OCI-LY7 (cell line): ENCODE measurements around the gene CCRL2. TPM values are rescaled to one million over a fixed set of nuclear protein-coding genes. Genes with fewer than 3 reads are reported as not detected.
A peak's percentile ranks its signal among the peaks of the same experiment; 100 is the strongest.

Source experiments
- BruUV-seq: library from RNA; stranded (reverse); fragments of 400-500 nt; replicated peaks from 2 replicates; lab custom pipeline; 2021; lab: Mats Ljungman, UMichigan
- CTCF ChIA-PET: fragments of 300-600 bp; sonication (Branson Sonifier 250); formaldehyde crosslinking; loops from one replicate; lab custom pipeline; 2022; ENCODE audit warnings: antibody characterized with exemption; ENCODE audit not compliant: unreplicated experiment; lab: Charles Lee
- POLR2A ChIA-PET: fragments of 300-600 bp; sonication (Branson Sonifier 250); formaldehyde crosslinking; loops from one replicate; lab custom pipeline; 2022; ENCODE audit warnings: antibody characterized with exemption; lab: Charles Lee
- DNase-seq: peaks from one replicate; pipeline ENCODE4 v3.0.0-alpha.2; 2015; ENCODE audit warnings: low spot score
- H2AFZ ChIP-seq: fragments of 200-600 bp; sonication (generic), shearing (Covaris generic); 2 replicates; pipeline ENCODE4 v1.6.1; 2014; ENCODE audit warnings: mild to moderate bottlenecking, antibody characterized with exemption, low read length, moderate library complexity
- H3K27ac ChIP-seq: fragments of 200-600 bp; sonication (generic); 2 replicates; pipeline ENCODE4 v1.5.1; 2014; ENCODE audit warnings: mixed run types, low read depth, mild to moderate bottlenecking, moderate library complexity, low read length, inconsistent platforms; ENCODE audit not compliant: poor library complexity, severe bottlenecking
- H3K36me3 ChIP-seq: fragments of 200-600 bp; sonication (generic); 2 replicates; pipeline ENCODE4 v1.6.1; 2014; ENCODE audit warnings: mild to moderate bottlenecking, antibody characterized with exemption, low read length, moderate library complexity, mixed read lengths; ENCODE audit not compliant: insufficient read depth
- H3K4me1 ChIP-seq: fragments of 200-600 bp; sonication (generic); 2 replicates; pipeline ENCODE4 v1.5.1; 2014; ENCODE audit warnings: mild to moderate bottlenecking, low read length; ENCODE audit not compliant: insufficient read depth, poor library complexity, severe bottlenecking
- H3K4me2 ChIP-seq: fragments of 200-600 bp; sonication (generic); 2 replicates; pipeline ENCODE4 v1.6.1; 2014; ENCODE audit warnings: mild to moderate bottlenecking, low read length
- H3K4me3 ChIP-seq: fragments of 200-600 bp; sonication (generic); 2 replicates; pipeline ENCODE4 v1.5.1; 2014; ENCODE audit warnings: mild to moderate bottlenecking, low read depth, low read length; ENCODE audit not compliant: poor library complexity, severe bottlenecking
- H3K79me2 ChIP-seq: fragments of 200-600 bp; sonication (generic); 2 replicates; pipeline ENCODE4 v1.6.1; 2016; ENCODE audit warnings: low read depth, mild to moderate bottlenecking, low read length, moderate library complexity, mixed read lengths; ENCODE audit not compliant: insufficient read depth
- H3K9me2 ChIP-seq: fragments of 200-600 bp; sonication (generic); 2 replicates; pipeline ENCODE4 v1.6.1; 2016; ENCODE audit warnings: mild to moderate bottlenecking, low read length, mixed read lengths; ENCODE audit not compliant: insufficient read depth
- H3K9me3 ChIP-seq: fragments of 200-600 bp; sonication (generic); 2 replicates; pipeline ENCODE4 v1.6.1; 2014; ENCODE audit warnings: mild to moderate bottlenecking, mixed run types, low read length, mixed read lengths
- H4K20me1 ChIP-seq: fragments of 200-600 bp; sonication (generic); 2 replicates; pipeline ENCODE4 v1.6.1; 2014; ENCODE audit warnings: mild to moderate bottlenecking, antibody characterized with exemption, low read length, moderate library complexity, mixed read lengths; ENCODE audit not compliant: insufficient read depth
- CTCF ChIP-seq: fragments of 200-600 bp; sonication (generic); conservative IDR thresholded peaks from 2 replicates; pipeline ENCODE4 v1.5.1; 2014; ENCODE audit warnings: mild to moderate bottlenecking, antibody characterized with exemption, low read length, moderate library complexity, mixed read lengths
- EZH2phosphoT487 ChIP-seq: fragments of 200-600 bp; sonication (generic); IDR thresholded peaks from 2 replicates; pipeline ENCODE4 v1.6.1; 2018; ENCODE audit warnings: low read depth, borderline replicate concordance, mild to moderate bottlenecking, mixed run types, antibody characterized with exemption, low read length, moderate library complexity, mixed read lengths
- intact Hi-C: fragments of 100-400 bp; cut with micrococcal nuclease; formaldehyde crosslinking; loops from one replicate; pipeline ENCODE4 v1.10.0; 2022; ENCODE audit not compliant: unreplicated experiment
- total RNA-seq, 2 experiments: library from RNA; depleted of rRNA in 1 of 2; stranded (reverse); fragments of >200 nt in 1 of 2; shearing (Covaris generic) in 1 of 2; gene quantifications; 2 replicates each; pipeline ENCODE4 v1.2.3, GENCODE V29; 2014 to 2022

CCRL2 gene
- total RNA-seq, 2 experiments from 2014 or later: 0.41 to 2.2 TPM

GRCh38 chr3:46372492-46373359 is 34.3 kb upstream of the CCRL2 start:
- Histone ChIP-seq H4K20me1 (no peaks in the 10 kb centered on the region), H3K27ac (no peak overlapping the region), H3K9me3 (no peaks in the 10 kb centered on the region), H3K79me2 (no peaks in the 10 kb centered on the region), H3K4me1 (no peaks in the 10 kb centered on the region), H3K4me3 (no peak overlapping the region), H3K9me2 (no peaks in the 10 kb centered on the region), H3K36me3 (no peaks in the 10 kb centered on the region), H3K4me2 (no peak overlapping the region), H2AFZ (no peak overlapping the region)
- peak; percentile 14 for DNase-seq
- TF ChIP-seq CTCF (peak; percentile 69), EZH2phosphoT487 (no peak)
- intact Hi-C loops: loop anchor here (10.0 kb wide), 2 partner anchors 158 to 608 kb away; no protein-coding TSS in a partner anchor
- no TSS peak for BruUV-seq
- ChIA-PET CTCF (interaction anchor here (0.8 kb wide), 1 partner anchor 96 kb away, joined by 6 read pairs; no protein-coding TSS in a partner anchor), POLR2A (interaction anchor here (0.6 kb wide), 1 partner anchor 1016 kb away, joined by 6 read pairs; no protein-coding TSS in a partner anchor)

- no peaks in the 10 kb centered on the region for H3K79me2 ChIP-seq
- ChIA-PET CTCF (no interaction called here), POLR2A (interaction anchor here (1.0 kb wide), 1 partner anchor 8 kb away, joined by 3 read pairs; no protein-coding TSS in a partner anchor)
- no peak for DNase-seq
- no peaks in the 10 kb centered on the region for H3K4me1 ChIP-seq
- intact Hi-C loops: loop anchor here (10.0 kb wide), 2 partner anchors 160 to 610 kb away; no protein-coding TSS in a partner anchor
- no peak overlapping the region for H3K4me2 ChIP-seq
- no peak overlapping the region for H2AFZ ChIP-seq
- BruUV-seq: no TSS peak
- no peaks in the 10 kb centered on the region for H4K20me1 ChIP-seq
- no peak overlapping the region for H3K27ac ChIP-seq
- no peak overlapping the region for H3K4me3 ChIP-seq
- no peaks in the 10 kb centered on the region for H3K36me3 ChIP-seq
- H3K9me3 ChIP-seq: no peaks in the 10 kb centered on the region
- TF ChIP-seq EZH2phosphoT487 (no peak), CTCF (no peak)
- no peaks in the 10 kb centered on the region for H3K9me2 ChIP-seq
Measured at GRCh38 chr3:46374755-46375154, 32.3 kb upstream of the CCRL2 start.

- Histone ChIP-seq H3K9me2 (no peaks in the 10 kb centered on the region), H2AFZ (no peak overlapping the region), H3K36me3 (no peaks in the 10 kb centered on the region), H3K4me1 (peaks cover under 1% of the 10 kb centered on the region), H3K9me3 (no peaks in the 10 kb centered on the region), H3K4me3 (no peak overlapping the region), H3K79me2 (no peaks in the 10 kb centered on the region), H3K27ac (no peak overlapping the region), H4K20me1 (no peaks in the 10 kb centered on the region), H3K4me2 (no peak overlapping the region)
- TF ChIP-seq CTCF (no peak), EZH2phosphoT487 (no peak)
- intact Hi-C loops: loop anchor here (10.0 kb wide), 2 partner anchors 160 to 610 kb away; no protein-coding TSS in a partner anchor
- POLR2A ChIA-PET: interaction anchor here (0.6 to 1.0 kb wide), 3 partner anchors 8 to 218 kb away, joined by 3 read pairs; no protein-coding TSS in a partner anchor
- no peak for DNase-seq
- CTCF ChIA-PET: no interaction called here
- BruUV-seq: no TSS peak
Measured at GRCh38 chr3:46375218-46375617, 31.8 kb upstream of the CCRL2 start.
